Right forelimb (tissue), 1 donor: Measurements from ENCODE around the gene PARP11.

Source experiments
- DNase-seq: peaks from one replicate; pipeline ENCODE4 v3.0.0-alpha.2; 2018

Gene PARP11

DNA sequence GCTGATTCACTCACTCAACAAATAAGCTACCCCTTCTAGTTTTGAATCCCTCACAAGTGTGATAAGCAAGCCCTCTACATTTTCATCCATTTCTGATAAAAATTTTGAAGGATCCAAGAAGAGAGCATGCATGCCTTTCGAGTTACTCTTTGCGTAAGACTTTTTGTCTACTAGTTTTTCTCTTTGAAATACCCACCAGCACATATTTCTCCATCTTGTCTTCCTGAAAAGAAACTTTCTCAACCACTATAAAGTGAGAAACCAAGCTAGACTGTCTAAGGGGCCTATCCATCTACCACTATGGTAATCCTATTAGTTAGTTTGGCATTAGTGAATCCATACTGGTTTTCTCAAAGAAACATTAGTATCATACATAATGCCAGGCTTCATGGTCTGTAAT is 56.9 kb downstream of the PARP11 start:
- DNase-seq, result no peak

DNA sequence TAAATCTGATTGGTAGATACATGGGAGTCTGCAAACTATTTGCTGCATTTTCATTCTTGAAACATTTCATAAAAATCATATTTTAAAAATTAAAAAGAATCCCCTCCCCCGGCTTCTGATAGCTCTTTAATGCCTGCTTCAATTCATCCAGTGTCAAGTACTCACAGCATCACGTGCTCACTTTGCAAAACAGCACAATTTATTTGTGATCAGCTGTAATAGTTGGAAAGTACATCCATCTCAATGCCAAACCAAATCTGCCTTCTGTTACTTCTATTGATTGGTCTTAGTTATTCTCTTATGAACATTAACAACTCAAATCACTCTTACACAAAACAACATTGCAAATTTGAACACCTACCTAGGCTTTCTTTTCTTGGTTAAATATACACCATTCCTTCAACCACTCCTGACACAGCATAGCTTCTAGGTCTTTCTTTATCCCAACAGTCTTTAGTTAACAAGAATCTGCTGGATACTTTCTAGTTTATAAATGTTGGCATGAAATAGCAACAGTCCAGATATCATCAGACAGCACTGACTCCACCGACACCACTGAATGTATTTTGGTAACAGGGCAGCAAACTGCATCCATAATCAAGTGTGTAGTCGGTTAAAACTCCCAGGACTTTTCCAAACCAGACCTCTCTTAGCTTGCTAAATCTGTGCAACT is 58.0 kb downstream of the PARP11 start:
- DNase-seq, result no peak

DNA sequence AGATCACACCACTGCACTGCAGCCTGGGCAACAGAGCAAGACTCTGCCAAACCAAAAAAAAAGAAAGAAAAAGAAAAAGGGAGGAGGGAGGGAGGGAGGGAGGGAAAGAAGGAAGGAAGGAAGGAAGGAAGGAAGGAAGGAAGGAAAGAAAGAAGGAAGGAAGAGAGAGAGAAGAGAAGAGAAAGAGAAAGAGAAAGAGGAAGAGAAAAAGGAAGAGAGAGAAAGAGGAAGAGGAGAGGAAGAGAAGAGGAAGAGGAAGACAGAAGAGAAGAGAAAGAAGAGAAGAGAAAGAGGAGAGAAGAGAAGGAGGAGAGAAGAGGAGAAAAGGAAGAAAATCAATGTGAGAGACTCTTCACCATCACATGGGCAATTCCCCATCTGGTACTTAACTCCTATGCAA is 62.7 kb downstream of the PARP11 start:
- DNase-seq, result no peak

DNA sequence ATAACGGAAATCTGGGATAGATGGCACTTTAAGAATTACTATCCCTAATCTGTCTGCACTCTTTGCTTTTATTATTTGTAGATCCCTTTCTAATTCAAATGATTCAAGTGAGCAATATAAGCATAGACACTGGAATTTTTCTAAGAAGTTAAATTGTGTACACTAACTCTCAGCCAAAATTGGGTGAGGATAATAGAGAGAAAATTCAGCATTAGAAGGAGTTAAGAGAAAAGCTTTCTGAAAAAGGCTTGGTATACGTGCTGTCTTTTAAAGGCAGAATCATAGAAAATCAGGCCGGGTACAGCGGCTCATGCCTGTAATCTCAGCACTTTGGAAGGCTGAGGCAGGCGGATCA is 63.2 kb downstream of the PARP11 start:
- DNase-seq, result no peak

DNA sequence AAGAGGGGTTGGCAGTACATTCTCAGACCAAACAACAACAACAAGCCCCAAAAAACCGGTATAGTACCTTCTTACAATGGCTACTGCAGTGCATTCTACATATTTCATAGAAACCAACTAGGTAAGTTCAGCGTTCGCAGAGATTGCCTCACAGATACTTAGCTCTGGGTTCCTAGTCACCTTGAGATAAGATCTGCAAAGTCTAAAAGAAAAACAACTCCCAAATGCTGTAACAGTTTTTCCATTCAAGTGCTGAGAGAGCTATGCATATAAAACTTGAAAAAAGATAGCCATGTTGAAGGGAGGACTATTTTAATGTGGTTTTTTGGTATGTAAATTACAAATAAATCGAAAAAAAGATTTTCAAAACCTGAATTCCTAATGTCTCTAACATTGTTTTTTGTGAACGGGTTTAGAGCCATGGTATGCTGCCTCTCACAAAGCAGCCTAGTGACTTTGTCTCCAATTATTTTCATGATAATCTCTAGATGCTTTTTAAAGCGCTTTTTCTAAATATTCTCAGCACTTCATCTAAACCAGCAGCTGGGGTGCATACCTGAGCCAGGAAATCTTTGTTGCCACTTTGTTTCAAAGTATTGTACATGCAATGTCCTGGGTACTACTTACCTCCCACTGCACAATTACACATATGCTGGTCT is 63.7 kb downstream of the PARP11 start:
- DNase-seq, result no peak

DNA sequence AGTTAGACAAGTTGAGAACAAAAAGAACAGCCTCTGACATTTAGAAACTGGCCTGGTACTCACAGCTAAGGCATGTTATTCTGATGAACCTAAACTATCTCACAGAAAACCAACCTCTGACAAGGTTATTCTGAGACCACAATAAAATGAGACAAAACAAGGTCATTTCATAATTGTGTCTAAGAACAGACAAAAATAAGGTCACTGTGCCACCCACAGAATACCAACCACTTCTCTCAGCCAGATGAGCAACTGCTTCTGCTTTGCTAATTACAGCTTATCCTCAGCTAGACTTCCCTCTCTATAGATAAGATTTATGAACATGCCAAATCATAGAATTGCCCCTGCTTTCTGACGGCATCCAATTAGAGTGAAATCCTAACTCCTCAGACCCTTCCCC is 68.1 kb downstream of the PARP11 start:
- DNase-seq, result no peak

DNA sequence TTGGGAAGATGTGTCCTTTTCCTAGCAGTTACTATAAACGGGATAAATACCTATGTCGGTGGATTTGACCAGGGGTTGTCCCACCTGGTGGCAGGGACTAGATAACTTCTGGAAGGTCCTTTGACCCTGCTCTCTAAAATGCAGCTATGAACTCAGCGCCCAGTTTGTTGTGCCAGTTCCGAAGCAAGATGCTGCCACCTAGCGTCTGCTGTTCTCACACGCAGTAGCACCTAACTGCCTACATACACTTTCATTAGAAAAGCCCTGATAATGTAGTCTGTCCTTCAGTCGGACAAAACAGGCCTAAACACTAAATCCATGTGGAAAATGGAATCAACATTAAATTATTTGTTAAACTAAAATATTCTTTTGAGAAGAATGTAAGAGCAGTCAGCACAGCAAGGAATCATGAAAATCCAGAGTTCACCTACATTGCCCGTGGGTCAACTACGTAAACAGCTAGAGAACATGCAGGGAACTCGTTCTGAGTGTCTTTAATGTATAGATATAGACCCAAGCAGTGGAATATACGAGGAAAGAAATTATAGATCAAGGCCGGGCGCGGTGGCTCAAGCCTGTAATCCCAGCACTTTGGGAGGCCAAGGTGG is 69.2 kb downstream of the PARP11 start:
- peak; percentile 75 for DNase-seq

DNA sequence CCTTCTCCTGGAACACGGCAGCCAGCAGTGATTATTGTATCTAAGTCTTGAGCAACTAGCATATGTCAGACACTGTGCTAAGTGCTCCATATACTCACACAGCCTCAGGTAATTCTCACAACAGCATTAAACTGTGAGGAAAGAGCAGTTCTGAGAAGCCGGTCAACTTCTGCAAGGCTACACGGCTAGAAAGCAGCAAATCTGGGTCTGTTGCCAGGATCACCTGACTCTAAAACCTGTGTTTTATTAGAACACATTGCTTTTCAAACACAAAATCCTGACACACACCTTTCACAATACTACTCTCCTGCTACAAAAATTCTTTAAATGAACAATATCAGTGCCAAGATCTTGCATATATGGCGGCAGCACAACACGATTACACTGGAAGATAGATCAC is 70.5 kb downstream of the PARP11 start:
- DNase-seq, result no peak

DNA sequence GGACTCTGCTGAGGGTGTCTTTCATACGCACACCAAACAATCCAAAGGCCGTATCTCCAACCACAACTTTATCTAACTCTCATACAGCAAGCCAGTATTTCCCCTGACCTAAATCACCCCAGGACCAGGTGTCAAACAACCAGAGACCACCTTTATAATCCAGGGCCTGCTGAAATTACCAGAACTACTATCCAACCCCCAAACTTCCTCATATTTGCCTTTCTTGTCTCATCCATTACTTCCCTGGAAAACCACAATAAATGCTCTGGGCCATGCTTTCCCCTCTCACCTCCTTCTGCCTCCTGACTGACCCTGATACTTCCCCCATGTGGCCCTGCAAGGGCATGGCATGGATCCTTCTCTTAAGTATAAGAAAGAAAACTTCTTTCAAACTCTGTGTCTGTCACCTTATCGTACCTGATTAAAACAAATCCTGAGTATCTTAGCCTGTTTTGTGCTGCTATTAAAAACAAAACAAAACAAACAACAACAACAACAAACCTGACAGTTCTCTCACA is 75.6 kb downstream of the PARP11 start:
- DNase-seq, result no peak

DNA sequence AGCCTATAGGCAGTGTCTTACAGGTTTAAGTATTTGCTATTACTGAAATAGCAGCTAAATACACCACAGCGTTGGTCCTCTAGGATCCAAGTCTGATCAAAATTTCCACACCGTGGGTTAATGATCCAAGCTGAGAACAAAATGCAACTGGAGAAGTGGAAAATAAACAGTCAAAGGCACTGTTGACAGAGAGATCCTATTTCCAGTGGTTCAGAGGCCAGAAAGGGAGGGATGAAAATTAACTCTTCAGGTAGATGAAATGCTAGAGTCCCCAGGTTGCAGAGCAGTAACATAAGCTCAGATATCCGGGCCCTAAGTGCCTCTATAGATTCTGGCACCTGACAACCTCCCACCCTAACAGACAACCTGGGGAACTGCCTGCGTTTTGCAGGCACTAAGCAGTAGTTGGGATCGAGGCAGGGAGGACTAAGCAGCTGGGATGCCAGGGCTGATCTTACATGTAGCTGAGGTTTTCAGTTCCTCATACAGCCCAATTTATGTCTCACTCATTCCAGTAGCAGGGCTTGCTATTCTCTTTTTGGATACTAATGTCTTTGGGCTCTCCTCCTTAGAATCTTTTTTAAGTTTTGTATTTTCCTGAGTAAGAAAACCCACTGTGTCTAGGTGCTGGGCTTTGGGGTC is 77.6 kb downstream of the PARP11 start:
- no peak for DNase-seq

DNA sequence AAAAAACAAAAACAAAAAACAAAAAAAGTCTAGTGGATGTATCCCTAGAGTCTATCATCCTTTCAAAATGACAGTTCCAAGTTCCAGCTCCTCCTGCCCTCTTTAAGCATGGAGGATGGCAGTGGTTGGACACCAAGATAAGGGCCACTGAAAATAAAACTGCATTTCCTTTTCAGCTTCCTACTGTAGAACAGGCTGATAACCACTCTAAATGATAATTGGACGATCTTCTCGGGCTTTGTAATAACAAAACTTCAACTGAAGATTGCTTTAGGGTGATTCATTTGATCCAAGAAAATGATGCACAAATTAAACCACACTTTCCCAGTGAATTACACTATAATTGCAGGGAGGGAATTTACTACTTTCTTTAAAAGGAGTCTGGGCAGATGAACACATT is 78.1 kb downstream of the PARP11 start:
- DNase-seq, result no peak

GRCh38 chr12:3792623-3793288 is 80.4 kb downstream of the PARP11 start:
- no peak for DNase-seq

- no peak for DNase-seq
Observed at GRCh38 chr12:3791256-3791874, 81.8 kb downstream of the PARP11 start.

DNA sequence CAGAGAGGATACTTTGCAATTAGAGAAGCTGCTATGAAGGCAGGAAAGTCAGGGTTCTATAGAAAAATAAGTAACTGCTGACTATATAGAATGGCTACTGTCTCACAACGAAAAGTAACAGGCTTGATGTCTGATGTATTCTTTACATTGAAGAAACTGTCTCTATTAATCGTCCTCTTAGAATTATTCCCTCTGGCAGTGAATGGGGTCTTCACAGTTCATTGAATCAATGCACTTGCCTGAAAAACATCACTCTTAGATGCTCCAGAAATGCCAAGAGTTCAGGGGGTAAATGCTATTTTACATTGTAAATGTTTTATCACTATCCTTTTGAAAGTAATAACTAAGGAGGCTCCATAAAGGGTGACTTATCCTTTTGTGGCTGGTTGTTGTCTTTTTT is 82.6 kb downstream of the PARP11 start:
- DNase-seq, result no peak

GRCh38 chr12:3789838-3790237 is 83.4 kb downstream of the PARP11 start:
- DNase-seq, result no peak

DNA sequence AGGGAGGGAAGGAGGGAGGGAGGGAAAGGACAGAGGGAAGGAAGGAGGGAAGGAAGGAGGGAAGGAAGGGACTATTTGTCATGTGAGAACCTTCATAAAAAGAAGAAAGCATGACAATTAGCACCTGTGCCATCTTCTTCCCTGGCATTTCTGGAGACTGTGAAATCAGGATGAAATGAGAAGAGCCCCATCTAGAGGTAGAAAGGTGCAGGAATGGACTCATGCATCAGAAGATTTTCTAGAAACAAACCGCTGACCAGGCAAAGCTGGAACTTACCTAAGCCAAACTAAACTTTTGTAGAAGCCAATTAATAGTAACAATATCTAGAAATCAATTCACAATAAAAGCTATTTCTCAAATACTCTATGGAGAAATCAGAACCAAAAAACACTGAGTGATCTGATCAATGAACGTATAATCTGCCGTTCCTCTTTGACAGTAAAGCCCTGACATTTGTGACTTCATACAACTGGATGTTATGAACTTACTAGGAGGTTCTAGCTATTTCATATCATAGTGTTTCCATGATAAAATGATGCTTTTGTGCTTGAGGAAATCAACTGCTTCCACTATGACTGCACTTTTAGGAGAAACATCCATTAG is 95.9 kb downstream of the PARP11 start:
- no peak for DNase-seq

DNA sequence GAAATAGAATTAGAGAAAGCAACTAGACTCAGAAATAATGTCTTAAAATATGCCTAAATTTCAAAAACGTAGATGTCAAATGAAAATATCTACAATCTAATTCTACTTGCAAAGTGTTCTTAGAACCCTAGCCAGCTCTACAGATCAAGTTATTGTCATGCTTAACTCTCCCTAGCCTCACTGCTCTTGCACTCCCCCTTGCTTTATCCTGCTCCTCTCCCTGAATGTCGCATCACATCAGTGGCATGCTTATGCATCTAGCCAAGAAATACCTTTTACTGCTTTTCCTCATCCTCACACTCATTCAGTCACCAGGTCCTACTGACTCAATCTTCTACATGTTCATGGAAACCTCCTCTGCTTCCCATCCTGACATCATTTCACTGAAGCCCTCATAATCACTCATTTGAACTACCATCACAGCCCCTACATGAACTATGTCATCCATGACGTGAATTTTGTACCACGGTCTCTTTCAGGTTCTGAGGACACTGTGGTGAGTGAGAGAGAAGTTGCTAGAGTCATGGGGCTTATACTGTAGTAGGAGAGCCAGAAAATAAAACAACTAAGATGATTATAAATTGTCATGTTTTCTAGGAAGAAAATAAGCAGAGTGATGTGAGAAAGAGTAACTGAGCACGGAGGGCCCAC is 97.7 kb downstream of the PARP11 start:
- no peak for DNase-seq

- DNase-seq, result no peak
Observed at GRCh38 chr12:3772380-3772779, 100.8 kb downstream of the PARP11 start.

GRCh38 chr12:3771853-3772252 is 101.3 kb downstream of the PARP11 start:
- no peak for DNase-seq

- DNase-seq, result no peak
Observed at GRCh38 chr12:3770891-3771290, 102.3 kb downstream of the PARP11 start.

- DNase-seq, result no peak
Observed at GRCh38 chr12:3768911-3769447, 104.2 kb downstream of the PARP11 start.
